Skeletal muscle cell (primary cell): ENCODE measurements around the gene FHIT.

Experiments
- DNase-seq: peaks from one replicate; pipeline ENCODE4 v3.0.0-alpha.2; 2010; ENCODE audit warnings: low read depth
- H3K4me3 ChIP-seq: 2 replicates; pipeline ENCODE4 v1.5.1; 2011; ENCODE audit warnings: low read depth, mild to moderate bottlenecking, control low read depth, low read length, moderate library complexity

FHIT gene

GRCh38 chr3:60053526-60054265 lies 1197.6 kb downstream of the FHIT start:
- DNase-seq, result peak; percentile 48
- H3K4me3 ChIP-seq, result no peak overlapping the region

GRCh38 chr3:60048447-60048848 lies 1202.8 kb downstream of the FHIT start:
- H3K4me3 ChIP-seq, result no peak overlapping the region
- DNase-seq, result no peak

- H3K4me3 ChIP-seq, result no peak overlapping the region
- no peak for DNase-seq
These were observed 1203.6 kb downstream of the FHIT start for GRCh38 chr3:60047426-60048200.

- H3K4me3 ChIP-seq, result no peak overlapping the region
- no peak for DNase-seq
These were observed 1205.0 kb downstream of the FHIT start for GRCh38 chr3:60046210-60046609.

GRCh38 chr3:60045686-60046085 lies 1205.6 kb downstream of the FHIT start:
- no peak overlapping the region for H3K4me3 ChIP-seq

GRCh38 chr3:60036803-60037202 lies 1214.4 kb downstream of the FHIT start:
- no peak overlapping the region for H3K4me3 ChIP-seq
- DNase-seq, result no peak

More at GRCh38 chr3:60045686-60046085, 1205.6 kb downstream of the FHIT start:
- no peak for DNase-seq

GRCh38 chr3:60033901-60034453 lies 1217.3 kb downstream of the FHIT start:
- DNase-seq, result no peak
- H3K4me3 ChIP-seq, result no peak overlapping the region

- DNase-seq, result no peak
- no peak overlapping the region for H3K4me3 ChIP-seq
These were observed 1220.3 kb downstream of the FHIT start for GRCh38 chr3:60030982-60031381.

- no peak for DNase-seq
- H3K4me3 ChIP-seq, result no peak overlapping the region
These were observed 1223.0 kb downstream of the FHIT start for GRCh38 chr3:60028233-60028632.

- DNase-seq, result no peak
- H3K4me3 ChIP-seq, result no peak overlapping the region
These were observed 1223.9 kb downstream of the FHIT start for GRCh38 chr3:60027335-60027734.

GRCh38 chr3:60025096-60026050 lies 1225.9 kb downstream of the FHIT start:
- H3K4me3 ChIP-seq, result no peak overlapping the region
- no peak for DNase-seq

GRCh38 chr3:60024400-60024799 lies 1226.9 kb downstream of the FHIT start:
- no peak for DNase-seq

GRCh38 chr3:60023189-60023588 lies 1228.1 kb downstream of the FHIT start:
- DNase-seq, result no peak
- no peak overlapping the region for H3K4me3 ChIP-seq

More at GRCh38 chr3:60024400-60024799, 1226.9 kb downstream of the FHIT start:
- H3K4me3 ChIP-seq, result no peak overlapping the region

GRCh38 chr3:60017631-60018030 lies 1233.6 kb downstream of the FHIT start:
- DNase-seq, result no peak
- H3K4me3 ChIP-seq, result no peak overlapping the region

- no peak for DNase-seq
- no peak overlapping the region for H3K4me3 ChIP-seq
These were observed 1236.1 kb downstream of the FHIT start for GRCh38 chr3:60015032-60015705.

GRCh38 chr3:60013241-60013640 lies 1238.0 kb downstream of the FHIT start:
- no peak overlapping the region for H3K4me3 ChIP-seq
- DNase-seq, result no peak

- no peak for DNase-seq
- H3K4me3 ChIP-seq, result no peak overlapping the region
These were observed 1240.0 kb downstream of the FHIT start for GRCh38 chr3:60011218-60011617.

- no peak for DNase-seq
- H3K4me3 ChIP-seq, result no peak overlapping the region
These were observed 1240.5 kb downstream of the FHIT start for GRCh38 chr3:60010781-60011180.

GRCh38 chr3:60009931-60010478 lies 1241.2 kb downstream of the FHIT start:
- H3K4me3 ChIP-seq, result no peak overlapping the region
- no peak for DNase-seq
